CD14-positive monocyte (primary cell): ENCODE data around the gene SERINC4. TPM values are rescaled to one million over a fixed set of nuclear protein-coding genes. Genes with fewer than 3 reads are reported as not detected.

Source experiments
- DNase-seq, 3 donors: peaks; one replicate each; pipeline ENCODE4 v3.0.0-alpha.2; 2011 to 2022
- H2AFZ ChIP-seq: 2 replicates; pipeline ENCODE4 v1.6.0; 2012; ENCODE audit warnings: mild to moderate bottlenecking, low read depth, low read length, inconsistent platforms; ENCODE audit not compliant: insufficient read depth, poor library complexity, severe bottlenecking
- H3K27ac ChIP-seq, 2 donors: 1 replicate in 1 of 2; 2 replicates in 1 of 2; pipeline ENCODE4 v1.5.1; 2012 to 2013; ENCODE audit warnings: low read length in 2 of 2, control low read depth in 1 of 2, inconsistent platforms in 1 of 2, low read depth in 1 of 2, mild to moderate bottlenecking in 1 of 2
- H3K27me3 ChIP-seq, 2 donors: one replicate each; pipeline versions ENCODE4 v1.6.0 to v1.6.1; 2011 to 2013; ENCODE audit warnings: low read length in 2 of 2; ENCODE audit not compliant: control insufficient read depth in 2 of 2, insufficient read depth in 2 of 2
- H3K36me3 ChIP-seq, 2 donors: replicated peaks in 1 of 2; 1 replicate in 1 of 2; 2 replicates in 1 of 2; pipeline versions ENCODE4 v1.5.1 to v1.6.1; 2012 to 2013; ENCODE audit warnings: low read length in 2 of 2, control low read depth in 1 of 2, inconsistent platforms in 1 of 2, mild to moderate bottlenecking in 1 of 2; ENCODE audit not compliant: insufficient read depth in 2 of 2, control insufficient read depth in 1 of 2
- H3K4me1 ChIP-seq, 2 donors: 1 replicate in 1 of 2; 2 replicates in 1 of 2; pipeline versions ENCODE4 v1.5.1 to v1.6.1; 2012 to 2013; ENCODE audit warnings: low read length in 2 of 2, control low read depth in 1 of 2, inconsistent platforms in 1 of 2, mild to moderate bottlenecking in 1 of 2, moderate library complexity in 1 of 2; ENCODE audit not compliant: insufficient read depth in 2 of 2, control insufficient read depth in 1 of 2
- H3K4me2 ChIP-seq: replicated peaks from 2 replicates; pipeline ENCODE3; 2012; ENCODE audit warnings: low read length, moderate library complexity, mild to moderate bottlenecking; ENCODE audit not compliant: poor library complexity, severe bottlenecking; ENCODE audit errors: extremely low read depth
- H3K4me3 ChIP-seq, 3 experiments: fragments of 200-600 bp in 1 of 3; sonication (generic) in 1 of 3; replicated peaks in 1 of 3; 1 replicate in 2 of 3; 2 replicates in 1 of 3; pipeline ENCODE4 v1.5.1; 2011 to 2013; ENCODE audit warnings: low read length in 3 of 3, mild to moderate bottlenecking in 3 of 3, control low read depth in 2 of 3, low read depth in 2 of 3, inconsistent platforms in 1 of 3, moderate library complexity in 1 of 3
- H3K79me2 ChIP-seq: 2 replicates; pipeline ENCODE4 v1.6.0; 2012; ENCODE audit warnings: mild to moderate bottlenecking, control low read depth, inconsistent platforms, low read length, moderate library complexity; ENCODE audit not compliant: insufficient read depth
- H3K9ac ChIP-seq: 2 replicates; pipeline ENCODE4 v1.6.0; 2017; ENCODE audit warnings: low read length, mild to moderate bottlenecking; ENCODE audit not compliant: insufficient read depth, poor library complexity, severe bottlenecking
- H3K9me3 ChIP-seq, 2 donors: replicated peaks in 1 of 2; 1 replicate in 1 of 2; 2 replicates in 1 of 2; pipeline versions ENCODE4 v1.5.1 to v1.6.1; 2012 to 2013; ENCODE audit warnings: low read length in 2 of 2, control low read depth in 1 of 2; ENCODE audit not compliant: control insufficient read depth in 1 of 2, insufficient read depth in 1 of 2
- H4K20me1 ChIP-seq: 2 replicates; pipeline ENCODE4 v1.6.0; 2012; ENCODE audit warnings: mild to moderate bottlenecking, low read length, control low read depth, moderate library complexity; ENCODE audit not compliant: insufficient read depth
- H3K27ac Mint-ChIP-seq, 7 donors: one replicate each; pipeline ENCODE4 v1.8.0; 2020; ENCODE audit warnings: mild to moderate bottlenecking in 7 of 7, mixed read lengths in 7 of 7, moderate library complexity in 6 of 7, inconsistent platforms in 2 of 7
- H3K27me3 Mint-ChIP-seq, 3 donors: one replicate each; pipeline ENCODE4 v1.8.0; 2021 to 2022; ENCODE audit warnings: low read depth in 3 of 3, mild to moderate bottlenecking in 3 of 3, mixed read lengths in 3 of 3, moderate library complexity in 3 of 3, inconsistent platforms in 1 of 3
- H3K36me3 Mint-ChIP-seq, 2 donors: one replicate each; pipeline ENCODE4 v1.8.0; 2020; ENCODE audit warnings: mixed read lengths in 2 of 2, inconsistent platforms in 1 of 2, mild to moderate bottlenecking in 1 of 2
- H3K4me1 Mint-ChIP-seq: one replicate; pipeline ENCODE4 v1.8.0; 2020; ENCODE audit warnings: mild to moderate bottlenecking, mixed read lengths
- H3K4me3 Mint-ChIP-seq, 2 donors: one replicate each; pipeline ENCODE4 v1.8.0; 2020; ENCODE audit warnings: mild to moderate bottlenecking in 2 of 2, mixed read lengths in 2 of 2, moderate library complexity in 1 of 2
- H3K9me3 Mint-ChIP-seq, 7 donors: one replicate each; pipeline ENCODE4 v1.8.0; 2020 to 2022; ENCODE audit warnings: mixed read lengths in 7 of 7, mild to moderate bottlenecking in 6 of 7, moderate library complexity in 6 of 7, inconsistent platforms in 2 of 7
- WGBS: methylation state at CpG from one replicate; pipeline ENCODE4 v1.1.5; 2013; ENCODE audit warnings: missing lambda C conversion rate; ENCODE audit not compliant: insufficient coverage; 5-methylcytosine and 5-hydroxymethylcytosine counted together
- intact Hi-C, 2 donors: fragments of 100-400 bp; cut with micrococcal nuclease; formaldehyde crosslinking; loops; one replicate each; pipeline versions ENCODE4 v1.15.0 to v1.15.1; 2023
- polyA plus RNA-seq, 3 donors: library from polyadenylated mRNA; depleted of rRNA in 1 of 3; unstranded in 2 of 3; stranded (reverse) in 1 of 3; fragments of 300-500 nt in 2 of 3; fragments of >200 nt in 1 of 3; fragmentation: Illumina TruSeq in 2 of 3; gene quantifications; 1 replicate in 2 of 3; 2 replicates in 1 of 3; pipeline ENCODE4 v1.2.3, GENCODE V29; 2012 to 2021
- TF ChIP-seq, protein P1 (sequence below): fragments of 200-600 bp; IDR thresholded peaks from one replicate; pipeline ENCODE4 v1.8.0; 2022; ENCODE audit warnings: antibody characterized with exemption, mild to moderate bottlenecking

Gene SERINC4
- polyA plus RNA-seq, 3 donors: 0.09 to 0.70 (median 0.56) TPM

DNA sequence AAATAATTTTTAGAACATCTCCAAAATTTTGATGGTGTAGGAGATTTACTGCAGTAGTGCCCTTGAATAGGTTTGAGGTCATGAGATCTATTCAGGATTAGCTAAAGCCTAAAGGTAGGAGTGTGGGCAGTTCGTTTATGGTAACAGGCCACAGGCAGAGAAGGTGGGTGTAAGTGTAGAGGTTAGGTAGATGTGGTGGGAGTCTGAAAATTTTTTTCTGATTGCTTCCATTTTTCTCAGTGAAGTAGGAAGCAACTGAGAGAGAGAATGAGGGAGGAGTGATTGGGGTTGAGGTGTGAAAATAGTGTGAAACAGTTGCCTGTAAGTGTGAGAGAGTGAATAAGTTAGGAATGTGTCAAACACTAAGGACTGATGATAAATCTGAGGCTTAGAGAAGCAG lies 21.0 kb downstream of the SERINC4 start:
- H3K9ac ChIP-seq: no peak overlapping the region
- H3K4me2 ChIP-seq: no peak overlapping the region
- Mint-ChIP-seq H3K27ac (no peak overlapping the region), H3K27me3 (peaks cover 0 to 3% (median 2%) of the 10 kb centered on the region in 3 donors), H3K36me3 (no peaks in the 10 kb centered on the region), H3K4me3 (no peak overlapping the region), H3K9me3 (peaks cover 0 to 3% (median 0%) of the 10 kb centered on the region in 7 donors), H3K4me1 (peaks cover 21% of the 10 kb centered on the region)
- H3K36me3 ChIP-seq: peaks cover 0 to 2% of the 10 kb centered on the region in 2 donors
- H2AFZ ChIP-seq: no peak overlapping the region
- intact Hi-C loops: no loop called here
- H3K79me2 ChIP-seq: no peaks in the 10 kb centered on the region
- peaks cover 14 to 19% of the 10 kb centered on the region in 2 donors for H3K4me1 ChIP-seq
- H3K9me3 ChIP-seq: no peaks in the 10 kb centered on the region
- H3K4me3 ChIP-seq: no peak overlapping the region
- no peaks in the 10 kb centered on the region for H3K27me3 ChIP-seq
- no peak overlapping the region for H3K27ac ChIP-seq
- no peak for DNase-seq
- 94% methylated on average over 1 of the region's 1 CpG for WGBS
- TF ChIP-seq, protein P1, sequence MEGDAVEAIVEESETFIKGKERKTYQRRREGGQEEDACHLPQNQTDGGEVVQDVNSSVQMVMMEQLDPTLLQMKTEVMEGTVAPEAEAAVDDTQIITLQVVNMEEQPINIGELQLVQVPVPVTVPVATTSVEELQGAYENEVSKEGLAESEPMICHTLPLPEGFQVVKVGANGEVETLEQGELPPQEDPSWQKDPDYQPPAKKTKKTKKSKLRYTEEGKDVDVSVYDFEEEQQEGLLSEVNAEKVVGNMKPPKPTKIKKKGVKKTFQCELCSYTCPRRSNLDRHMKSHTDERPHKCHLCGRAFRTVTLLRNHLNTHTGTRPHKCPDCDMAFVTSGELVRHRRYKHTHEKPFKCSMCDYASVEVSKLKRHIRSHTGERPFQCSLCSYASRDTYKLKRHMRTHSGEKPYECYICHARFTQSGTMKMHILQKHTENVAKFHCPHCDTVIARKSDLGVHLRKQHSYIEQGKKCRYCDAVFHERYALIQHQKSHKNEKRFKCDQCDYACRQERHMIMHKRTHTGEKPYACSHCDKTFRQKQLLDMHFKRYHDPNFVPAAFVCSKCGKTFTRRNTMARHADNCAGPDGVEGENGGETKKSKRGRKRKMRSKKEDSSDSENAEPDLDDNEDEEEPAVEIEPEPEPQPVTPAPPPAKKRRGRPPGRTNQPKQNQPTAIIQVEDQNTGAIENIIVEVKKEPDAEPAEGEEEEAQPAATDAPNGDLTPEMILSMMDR: no peak
- H4K20me1 ChIP-seq: no peaks in the 10 kb centered on the region

DNA sequence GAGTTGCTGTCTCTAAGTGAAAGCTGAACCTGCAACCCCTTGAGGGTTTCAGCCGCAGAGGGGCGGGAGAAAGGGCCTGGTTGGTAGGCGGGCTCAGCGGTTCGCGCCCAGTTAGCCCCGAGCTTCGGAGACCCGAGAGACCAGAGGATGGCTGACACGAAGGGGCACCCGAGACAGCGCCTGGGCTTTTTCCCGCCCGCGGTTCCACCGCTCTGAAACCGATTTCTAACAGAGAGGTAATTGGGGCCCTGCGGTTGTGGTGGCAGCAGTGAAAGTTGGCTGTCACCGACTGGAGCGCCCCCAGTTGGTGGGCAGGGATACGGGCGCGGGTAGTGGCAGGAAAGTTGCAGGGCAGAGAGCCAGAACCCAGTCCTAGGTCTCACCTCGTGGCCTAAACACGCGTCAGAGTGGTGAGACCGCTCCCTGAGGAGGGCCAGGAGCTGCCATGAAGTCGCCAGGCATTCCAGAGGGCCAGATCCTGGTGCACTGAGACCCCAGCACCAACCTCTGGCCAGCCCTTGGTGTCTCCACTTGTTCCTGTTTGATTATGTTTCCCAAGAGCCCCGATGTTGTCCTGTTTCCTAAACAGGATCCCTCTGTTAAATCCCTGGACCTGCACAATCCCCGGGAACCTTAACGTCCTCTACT lies 22.6 kb downstream of the SERINC4 start:
- H3K27ac ChIP-seq: peak overlapping the region; percentile 75 to 85
- peaks cover 14 to 19% of the 10 kb centered on the region in 2 donors for H3K4me1 ChIP-seq
- Mint-ChIP-seq H3K4me1 (peaks cover 21% of the 10 kb centered on the region), H3K36me3 (peaks cover 5 to 12% of the 10 kb centered on the region in 2 donors), H3K4me3 (peak overlapping the region; percentile 93 to 94), H3K9me3 (no peaks in the 10 kb centered on the region), H3K27me3 (peaks cover 0 to 3% (median 2%) of the 10 kb centered on the region in 3 donors), H3K27ac (peak overlapping the region; percentile 84 to 95 (median 92))
- H4K20me1 ChIP-seq: no peaks in the 10 kb centered on the region
- no peaks in the 10 kb centered on the region for H3K27me3 ChIP-seq
- 2% methylated on average over 31 of the region's 31 CpGs for WGBS
- no peaks in the 10 kb centered on the region for H3K9me3 ChIP-seq
- TF ChIP-seq, protein P1: peak; percentile 92
- peak overlapping the region; percentile 56 to 97 (median 94) for H3K4me3 ChIP-seq
- intact Hi-C loops: no loop called here
- H3K79me2 ChIP-seq: no peaks in the 10 kb centered on the region
- peak overlapping the region; percentile 89 for H2AFZ ChIP-seq
- H3K36me3 ChIP-seq: peaks cover 5 to 17% of the 10 kb centered on the region in 2 donors
- peak; percentile 61 to 73 (median 66) for DNase-seq
- H3K4me2 ChIP-seq: peak overlapping the region; percentile 77
- peak overlapping the region; percentile 70 for H3K9ac ChIP-seq
